Mucosa of gallbladder (tissue), 1 donor: Measurements from ENCODE around the gene SUSD6. TPM values are rescaled to one million over a fixed set of nuclear protein-coding genes. Genes with fewer than 3 reads are reported as not detected.
"Not testable (repeated sequence)": the region's sequence is repeated elsewhere in the genome, so short reads cannot be mapped to it uniquely, and the experiment has no call there.

Experiments used
- DNase-seq: peaks from one replicate; pipeline ENCODE4 v3.0.0-alpha.2; 2020; ENCODE audit warnings: low spot score
- total RNA-seq: library from RNA; stranded (reverse); gene quantifications from one replicate; pipeline ENCODE4 v1.2.1, GENCODE V29; 2021
- donor health status: DM: no; HTN: no; CAD: no.

Gene SUSD6
- total RNA-seq, 1 donor from 2014 or later, result 85.1 TPM

DNA sequence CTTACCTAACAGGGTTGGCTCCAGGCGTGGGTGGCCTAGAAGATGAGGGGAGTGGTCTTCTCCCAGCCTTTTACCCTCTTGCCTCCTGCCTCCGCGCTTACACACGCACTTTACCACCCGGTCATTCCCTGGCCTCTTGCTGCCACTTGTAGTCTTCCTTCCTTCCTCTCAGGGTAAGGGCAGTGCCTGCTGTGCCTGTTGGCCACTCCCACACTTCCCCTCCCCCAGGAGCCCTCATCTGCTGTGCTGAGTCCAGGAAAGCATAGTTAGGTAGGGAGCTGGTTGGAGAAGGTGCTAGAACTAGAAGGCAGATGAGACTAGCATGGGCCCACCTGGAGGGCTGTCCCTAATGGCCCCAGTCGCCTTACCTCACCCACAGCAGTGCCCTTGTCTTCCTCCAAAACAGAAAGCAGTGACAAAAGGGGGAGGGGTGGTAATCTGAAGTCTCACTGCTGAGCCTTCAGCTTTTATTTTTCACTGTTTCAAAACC lies 101.2 kb downstream of the SUSD6 start:
- DNase-seq, result peak; percentile 62

DNA sequence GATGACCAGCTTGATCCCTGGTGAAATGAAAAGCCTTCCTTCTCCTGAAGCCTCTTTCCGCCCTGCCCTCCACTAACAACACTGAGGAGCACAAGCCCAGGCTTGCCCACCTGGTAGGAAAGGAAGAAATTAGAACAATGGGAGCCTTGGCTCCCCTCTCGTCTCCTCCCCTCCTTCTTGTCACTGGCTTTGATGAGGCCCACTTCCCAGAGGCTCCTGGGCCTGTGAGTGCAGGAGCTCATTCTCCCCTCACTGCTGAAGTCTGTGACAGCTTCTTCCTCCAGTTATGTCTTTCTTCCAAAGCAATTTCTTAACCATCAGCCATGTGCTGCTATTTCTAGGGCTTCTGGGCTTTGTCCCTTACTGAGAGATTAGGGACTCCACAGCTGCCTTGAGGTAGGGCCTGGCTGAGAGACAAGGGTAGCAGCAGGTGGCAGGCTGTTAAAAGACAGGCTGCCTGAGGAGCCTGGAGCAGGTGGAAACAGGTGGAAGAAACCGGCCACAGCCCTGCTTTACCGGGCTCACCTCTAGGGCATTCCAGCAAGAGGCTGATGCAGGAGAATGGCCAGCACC lies 101.9 kb downstream of the SUSD6 start:
- no peak for DNase-seq

DNA sequence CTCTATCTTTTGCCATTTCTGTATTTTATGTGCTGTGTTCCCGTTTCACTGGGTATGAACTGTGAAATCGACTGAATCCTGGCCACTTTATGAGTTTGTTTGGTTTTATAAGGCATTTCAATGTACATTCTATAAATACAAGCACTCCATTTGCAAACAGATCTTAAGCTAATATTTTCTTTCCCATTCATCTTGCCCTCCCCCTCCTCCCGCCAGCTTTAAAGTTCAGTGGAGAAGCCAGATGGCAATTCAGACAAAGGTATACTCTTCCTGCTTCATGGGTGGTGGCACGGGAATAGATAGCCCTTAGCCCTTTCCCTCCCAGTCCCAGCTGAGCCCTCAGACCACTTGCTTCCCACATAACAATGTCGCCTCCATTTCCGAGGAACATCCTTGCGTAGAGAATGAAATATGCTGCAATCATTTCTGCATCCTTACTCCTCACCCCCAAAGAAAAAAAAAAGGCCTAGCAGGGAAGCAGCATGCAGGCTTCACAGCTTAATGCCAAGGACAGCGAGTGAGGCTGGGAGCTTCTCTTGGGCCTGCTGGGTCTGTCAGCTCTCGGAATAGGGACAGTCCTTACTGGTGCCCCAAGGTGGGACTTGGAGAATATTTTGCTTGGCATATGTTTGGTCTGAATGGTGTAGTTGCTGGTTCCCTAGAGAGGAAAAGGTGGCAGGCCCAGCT lies 102.7 kb downstream of the SUSD6 start:
- no peak for DNase-seq

DNA sequence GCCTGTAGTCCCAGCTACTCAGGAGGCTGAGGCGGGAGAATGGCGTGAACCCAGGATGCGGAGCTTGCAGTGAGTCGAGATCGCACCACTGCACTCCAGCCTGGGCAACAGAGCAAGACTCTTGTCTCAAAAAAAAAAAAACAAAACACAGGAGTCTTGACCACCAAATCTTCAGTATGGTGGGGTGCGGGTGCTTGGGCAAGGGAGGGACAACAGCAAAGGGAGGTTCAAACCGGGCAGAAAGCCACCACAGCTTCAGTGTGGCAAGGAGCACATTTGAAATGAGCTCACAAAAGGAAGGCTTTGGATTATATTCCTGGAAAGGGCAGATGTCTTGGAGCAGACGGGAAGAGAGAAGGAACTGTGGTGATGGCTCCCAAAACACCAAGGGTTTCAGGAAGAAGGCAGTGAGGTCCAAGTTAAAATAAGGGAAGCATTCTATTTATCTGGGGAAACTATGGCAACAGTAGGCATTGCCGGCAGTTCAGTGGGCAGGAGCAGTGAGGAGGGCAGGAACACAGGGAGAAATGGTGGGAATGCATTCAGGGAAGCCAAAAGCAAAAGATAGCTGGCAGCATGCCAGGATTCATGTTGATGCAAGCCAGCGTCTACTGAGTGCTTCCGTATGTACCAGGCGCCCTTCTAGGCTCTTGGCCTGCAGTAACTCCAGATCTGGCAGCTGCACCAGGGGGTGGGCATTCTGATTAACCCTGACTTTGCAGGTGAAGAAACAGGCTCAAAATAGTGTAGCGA lies 104.5 kb downstream of the SUSD6 start:
- peak; percentile 86 for DNase-seq

DNA sequence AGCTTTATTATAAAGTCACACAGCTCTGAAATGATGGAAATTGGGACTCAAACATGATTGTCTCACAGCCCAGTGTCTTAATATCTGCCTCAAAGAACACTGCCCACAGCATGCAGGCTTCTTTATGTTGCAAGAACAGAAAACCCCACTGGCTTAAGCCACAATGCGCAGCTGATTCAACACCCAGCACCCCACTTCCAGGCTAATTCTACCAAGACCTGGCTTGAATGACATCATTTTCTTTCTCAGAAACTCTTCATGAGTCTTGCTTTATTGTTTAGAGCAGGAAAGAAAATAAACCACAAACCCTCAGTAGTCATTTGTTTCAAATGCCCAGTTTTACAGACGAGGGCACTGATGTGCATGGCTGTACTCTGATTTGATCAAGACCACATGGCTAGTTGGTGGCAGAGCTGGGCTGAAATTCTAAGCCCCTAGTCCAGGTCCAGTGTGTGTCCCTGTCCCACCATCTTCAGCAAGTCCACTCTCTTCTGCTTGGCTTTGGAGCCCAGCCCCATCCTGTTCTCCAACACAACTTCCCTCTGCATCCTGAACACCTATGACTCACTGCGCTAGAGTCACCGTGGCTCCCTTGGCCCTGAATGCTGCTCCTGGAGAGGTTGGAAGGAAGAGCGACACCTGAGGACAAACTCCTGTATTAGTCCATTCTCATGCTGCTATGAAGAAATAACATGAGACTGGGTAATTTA lies 105.2 kb downstream of the SUSD6 start:
- DNase-seq, result no peak

DNA sequence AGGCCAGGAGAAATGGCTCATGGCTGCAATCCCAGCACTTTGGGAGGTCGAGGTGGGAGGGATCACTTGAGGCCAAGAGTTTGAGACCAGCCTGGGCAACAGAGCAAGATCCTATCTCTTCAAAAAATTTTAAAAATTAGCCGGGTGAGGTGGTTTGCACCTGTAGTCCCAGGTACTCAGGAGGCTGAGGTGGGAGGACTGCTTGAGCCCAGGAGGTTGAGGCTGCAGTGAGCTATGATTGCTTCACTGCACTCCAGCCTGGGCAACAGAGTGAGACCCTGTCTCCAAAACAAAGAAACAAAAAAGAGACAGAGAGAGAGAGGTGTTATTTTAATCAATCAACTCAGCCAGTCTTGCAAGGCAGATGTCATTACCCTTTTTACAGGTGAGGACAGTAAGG lies 107.2 kb downstream of the SUSD6 start:
- not testable (repeated sequence) for DNase-seq

DNA sequence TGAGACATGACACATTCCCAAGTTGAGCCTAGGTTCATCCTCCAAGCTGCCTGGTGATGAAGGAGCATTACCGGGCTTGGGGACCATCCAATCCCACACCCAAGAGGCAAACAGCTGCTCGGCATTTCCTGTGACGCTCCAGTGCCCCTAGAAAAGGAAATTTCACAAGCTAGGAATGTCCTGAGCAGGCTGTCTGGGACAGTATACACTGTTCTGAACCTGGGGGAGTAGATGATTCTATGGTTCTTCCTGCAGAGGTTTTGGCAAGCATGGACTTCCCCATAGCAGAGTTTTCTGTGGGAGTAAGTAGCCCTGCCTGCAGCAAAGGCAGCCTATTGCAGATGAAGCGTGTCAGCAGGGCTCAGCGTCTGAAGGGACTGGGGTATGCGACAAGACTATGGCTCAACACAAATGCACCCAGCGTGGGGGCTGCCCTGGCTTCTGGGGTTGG lies 108.1 kb downstream of the SUSD6 start:
- DNase-seq, result no peak

DNA sequence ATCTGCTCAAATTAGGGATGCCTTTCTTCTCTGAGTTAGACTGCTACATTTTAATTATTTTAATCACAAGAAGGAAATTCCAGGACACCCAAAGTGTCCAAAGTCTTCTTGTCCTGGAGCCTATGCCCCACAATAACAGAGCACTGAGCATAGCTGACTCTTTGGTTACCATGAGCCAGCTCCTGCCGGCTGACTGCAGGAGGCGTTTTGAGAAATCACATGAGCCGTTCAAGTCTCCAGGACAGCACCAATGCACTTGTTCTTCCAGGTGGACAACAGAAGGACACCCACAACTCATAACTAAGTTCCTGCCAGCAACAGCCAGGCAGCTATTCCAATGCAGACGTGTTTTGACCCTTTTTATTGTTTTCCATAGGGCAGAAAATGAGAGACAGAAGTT lies 109.5 kb downstream of the SUSD6 start:
- no peak for DNase-seq

DNA sequence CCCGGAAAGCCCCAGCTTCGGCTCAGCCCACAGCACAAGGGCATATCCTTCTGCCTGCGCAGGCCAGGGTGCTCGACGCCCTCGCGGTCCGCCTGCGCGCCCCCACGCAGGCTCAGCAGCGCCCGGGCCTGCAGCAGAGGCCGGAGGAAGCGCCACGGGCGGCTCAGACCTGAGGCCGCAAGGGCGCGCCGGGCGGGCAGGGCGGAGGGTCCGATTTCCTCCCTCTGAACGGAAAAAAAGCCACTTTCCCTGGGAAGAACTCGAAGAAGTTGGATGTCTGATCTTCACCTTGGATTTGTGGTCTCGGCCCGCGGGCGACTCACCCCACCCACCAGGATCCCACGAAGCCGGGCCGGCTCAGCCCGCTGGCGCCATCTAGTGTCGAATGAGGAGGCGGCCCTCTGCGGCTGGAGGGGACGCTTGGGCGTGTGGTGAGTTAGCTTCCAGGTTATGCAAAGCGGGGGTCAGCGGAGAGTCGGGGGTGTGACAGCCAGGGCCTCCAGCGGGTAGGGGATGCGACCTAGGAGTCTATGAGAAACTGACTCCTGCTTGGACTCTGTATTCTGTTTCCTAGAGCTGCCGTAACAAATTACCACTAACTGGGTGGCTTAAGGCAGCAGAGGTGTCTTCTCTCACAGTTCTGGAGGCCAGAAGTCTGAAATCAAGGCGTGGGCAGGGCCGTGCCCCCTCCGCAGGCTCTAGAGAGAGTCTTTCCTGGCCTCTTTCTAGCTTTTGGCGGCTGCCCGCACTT lies 115.5 kb downstream of the SUSD6 start:
- peak; percentile 84 for DNase-seq

DNA sequence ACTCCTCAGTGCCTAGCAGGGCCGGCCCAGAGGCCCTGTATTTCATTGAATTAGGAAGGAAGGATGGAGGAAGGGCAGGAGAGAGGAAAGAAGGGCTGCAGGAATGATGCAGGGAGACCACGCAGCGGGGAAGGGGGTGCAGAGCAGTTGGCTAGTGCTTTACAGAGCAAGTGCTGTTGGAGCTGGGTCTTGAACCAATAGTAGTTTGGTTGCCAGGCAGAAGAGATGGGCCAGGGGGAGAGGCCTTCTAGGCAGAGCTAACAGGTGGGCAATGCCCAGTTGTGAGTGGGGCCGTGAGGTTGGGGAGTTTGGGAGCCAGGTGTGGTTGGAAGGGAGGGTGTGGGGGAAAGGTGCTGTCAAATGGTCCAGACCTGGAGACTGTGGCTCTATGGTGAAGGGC lies 116.5 kb downstream of the SUSD6 start:
- no peak for DNase-seq

DNA sequence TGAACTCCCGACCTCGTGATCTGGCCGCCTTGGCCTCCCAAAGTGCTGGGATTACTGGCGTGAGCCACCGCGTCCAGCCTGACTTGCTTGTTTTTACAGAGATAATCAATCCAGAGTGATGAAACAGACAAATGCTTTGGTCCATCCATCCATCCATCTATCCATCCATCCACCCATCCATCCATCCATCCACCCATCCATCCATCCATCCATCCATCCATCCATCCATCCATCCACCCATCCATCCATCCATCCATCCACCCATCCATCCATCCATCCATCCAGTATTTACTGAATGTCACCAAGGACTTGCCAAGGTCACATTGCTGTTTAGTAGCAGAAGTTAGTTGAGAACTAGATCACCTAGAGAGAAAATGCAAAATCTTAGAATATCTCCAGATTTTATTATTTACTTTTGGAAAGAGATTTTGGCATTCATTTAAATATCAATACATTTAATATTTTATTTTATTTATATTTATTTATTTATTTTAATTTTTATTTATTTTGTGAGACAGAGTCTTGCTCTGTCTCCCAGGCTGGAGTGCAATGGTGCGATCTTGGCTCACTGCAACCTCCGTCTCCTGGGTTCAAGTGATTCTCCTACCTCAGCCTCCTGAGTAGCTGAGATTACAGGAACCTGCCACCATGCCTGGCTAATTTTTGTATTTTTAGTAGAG lies 120.7 kb downstream of the SUSD6 start:
- not testable (repeated sequence) for DNase-seq

DNA sequence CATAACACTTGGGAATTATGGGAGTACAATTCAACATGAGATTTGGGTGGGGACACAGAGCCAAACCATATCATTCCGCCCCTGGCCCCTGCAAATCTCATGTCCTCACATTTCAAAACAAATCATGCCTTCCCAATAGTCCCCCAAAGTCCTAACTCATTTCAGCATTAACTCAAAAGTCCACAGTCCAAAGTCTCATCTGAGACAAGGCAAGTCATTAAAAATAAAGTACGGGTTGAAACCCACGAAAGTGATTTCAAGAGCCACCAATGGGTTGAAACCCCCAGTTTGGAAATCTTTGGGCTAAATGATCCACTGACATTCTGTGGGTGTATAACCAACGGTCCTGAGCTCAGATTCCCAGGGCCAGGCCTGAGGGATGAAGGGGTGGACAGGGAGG lies 125.0 kb downstream of the SUSD6 start:
- DNase-seq, result not testable (repeated sequence)

DNA sequence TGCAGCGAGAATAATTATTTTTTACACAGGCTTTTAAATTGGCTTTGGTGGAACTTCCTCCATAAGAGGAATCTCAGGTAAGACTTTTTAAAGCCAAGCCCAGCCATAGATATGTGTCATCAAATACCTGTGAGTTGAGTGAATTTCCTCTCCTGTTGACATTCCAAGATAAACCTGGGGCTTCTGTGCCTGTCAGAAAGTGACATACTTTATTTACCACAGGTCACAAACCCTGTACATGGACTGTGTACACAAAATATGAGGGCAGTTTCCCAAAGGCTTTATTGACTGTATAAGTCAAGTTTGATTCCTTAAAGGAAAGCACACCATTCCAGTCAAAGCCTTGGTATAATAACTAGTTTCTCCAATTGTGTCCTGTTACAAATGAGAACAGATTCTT lies 129.7 kb downstream of the SUSD6 start:
- peak; percentile 44 for DNase-seq

DNA sequence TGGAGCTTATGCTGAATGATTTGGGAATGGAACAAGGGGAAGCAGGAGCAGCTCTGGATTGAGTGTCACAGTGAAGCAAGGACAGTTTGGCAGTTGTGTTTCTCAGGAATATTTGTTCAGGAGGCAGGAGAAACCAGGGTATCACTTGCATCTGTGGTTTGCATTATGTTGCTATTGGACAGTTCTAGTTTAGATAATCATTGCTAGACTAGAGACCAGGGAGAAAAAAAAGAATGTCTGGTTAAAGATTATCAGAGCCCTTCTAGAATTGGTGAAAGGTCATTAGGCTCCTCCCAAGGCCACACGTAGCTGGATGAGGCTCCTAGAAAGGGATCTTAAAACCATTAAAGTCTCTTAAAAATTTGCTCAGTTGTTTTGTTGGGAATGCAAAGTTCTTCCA lies 138.6 kb downstream of the SUSD6 start:
- DNase-seq, result no peak

DNA sequence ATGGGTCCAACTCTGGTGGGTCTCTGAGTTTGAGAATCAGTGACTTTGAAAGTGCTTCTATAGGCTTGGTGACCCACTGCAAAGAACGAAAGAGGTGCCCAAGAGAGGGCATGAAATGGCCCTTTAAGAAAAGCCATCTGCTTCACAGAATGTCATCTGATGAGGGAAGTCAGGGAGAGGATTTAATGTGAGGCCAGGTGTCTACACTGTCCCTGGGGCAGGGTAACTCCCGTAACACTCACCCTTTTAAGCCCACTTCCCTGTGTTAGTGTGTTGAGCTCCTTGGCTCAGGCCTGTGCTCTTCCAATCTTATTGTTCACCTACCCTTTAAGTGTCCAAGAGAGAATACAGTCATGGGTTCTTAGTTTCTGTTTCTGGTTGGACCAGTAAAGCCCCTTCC lies 139.1 kb downstream of the SUSD6 start:
- DNase-seq, result no peak

DNA sequence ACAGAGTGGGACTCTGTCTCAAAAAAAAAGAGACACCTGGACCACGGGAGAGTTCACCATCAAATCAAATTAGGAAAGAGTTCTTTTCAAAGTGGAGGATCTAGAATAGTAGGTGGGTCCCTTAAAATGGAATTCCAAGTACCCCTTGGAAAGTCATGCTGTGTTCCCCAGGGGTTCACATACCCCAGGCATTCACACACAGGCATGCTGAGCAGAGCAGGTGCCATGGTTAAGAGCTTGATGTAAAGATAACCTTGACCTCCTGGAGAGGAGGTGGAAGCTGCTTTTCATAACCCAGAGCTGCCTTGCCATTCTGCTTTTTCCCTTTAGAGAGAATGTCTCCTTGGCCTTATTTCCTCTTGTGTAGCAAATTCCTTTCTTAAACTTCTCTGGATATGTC lies 141.4 kb downstream of the SUSD6 start:
- DNase-seq, result no peak

DNA sequence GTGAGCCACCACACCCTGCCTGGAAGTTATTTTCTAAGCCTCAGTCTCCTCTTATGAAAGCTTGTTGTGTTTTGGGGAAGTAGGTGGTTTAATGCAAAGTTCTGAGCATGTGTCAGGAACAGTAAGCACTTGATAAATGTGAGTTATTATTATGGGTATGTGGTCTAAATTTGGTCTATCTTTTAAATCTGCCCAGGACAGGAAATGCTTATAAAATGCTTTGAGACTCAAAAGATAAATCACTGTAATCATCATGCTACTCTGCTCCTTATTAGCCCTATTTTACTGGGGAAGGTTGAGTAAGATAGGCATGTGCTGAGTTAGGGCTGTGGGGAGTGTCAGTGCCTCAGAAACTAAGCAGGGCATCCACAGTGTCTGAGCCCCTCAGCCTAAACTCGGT lies 142.5 kb downstream of the SUSD6 start:
- DNase-seq, result no peak

DNA sequence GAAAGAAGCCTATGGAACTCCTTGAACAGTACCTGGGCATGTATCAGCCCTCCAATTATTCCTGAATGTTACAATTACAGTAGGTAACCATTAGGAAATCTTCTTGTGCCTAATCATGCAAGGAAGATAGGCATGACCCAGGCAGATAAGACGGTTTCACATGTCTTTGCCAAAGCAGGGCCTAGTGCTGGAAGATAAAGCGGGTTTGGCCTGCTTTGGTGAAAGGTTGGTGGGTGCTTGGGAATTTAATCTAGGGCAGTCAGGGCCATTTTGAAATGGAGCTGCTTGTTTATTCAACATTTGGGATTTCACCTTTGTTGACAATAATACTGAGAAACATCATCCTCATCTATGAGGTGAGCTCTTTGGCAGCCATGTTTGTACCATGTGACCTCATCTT lies 143.1 kb downstream of the SUSD6 start:
- no peak for DNase-seq

DNA sequence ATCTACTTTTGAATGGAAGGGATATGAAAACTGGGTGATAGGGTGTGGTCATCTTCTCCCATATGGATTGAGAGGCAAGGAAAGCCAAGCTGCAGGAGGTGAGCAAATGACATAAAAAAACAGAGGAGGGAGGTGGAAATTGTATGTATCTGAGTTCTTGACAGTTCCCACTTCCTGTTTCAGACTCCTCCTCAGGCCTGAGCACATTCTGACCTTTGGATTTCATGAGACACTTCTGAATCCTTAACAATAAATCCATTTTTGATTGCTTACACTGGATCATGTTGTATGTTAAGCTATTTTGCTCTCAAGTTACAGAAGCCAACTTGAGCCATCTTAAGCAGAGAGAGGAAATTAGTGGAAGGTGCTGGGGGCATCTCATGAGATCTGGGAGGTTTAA lies 143.9 kb downstream of the SUSD6 start:
- no peak for DNase-seq

DNA sequence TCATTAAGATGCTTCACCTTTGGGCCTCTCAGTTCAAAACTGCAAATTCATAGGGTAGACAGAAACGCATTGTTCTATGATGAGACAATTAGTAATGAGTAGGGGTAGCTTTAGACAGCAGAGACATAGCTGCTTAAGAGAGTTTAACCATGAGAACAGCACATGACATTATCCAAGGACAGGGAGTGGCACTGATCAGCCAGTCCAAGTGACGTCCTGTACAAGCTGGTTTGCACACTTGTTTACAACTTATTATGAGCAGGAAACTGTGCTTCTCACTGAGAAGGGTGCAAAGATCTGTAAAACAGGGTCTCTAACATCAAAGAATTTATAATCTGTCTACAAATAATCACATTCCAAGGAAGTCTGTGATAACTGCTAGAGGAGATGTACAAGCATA lies 144.4 kb downstream of the SUSD6 start:
- DNase-seq, result peak; percentile 71

DNA sequence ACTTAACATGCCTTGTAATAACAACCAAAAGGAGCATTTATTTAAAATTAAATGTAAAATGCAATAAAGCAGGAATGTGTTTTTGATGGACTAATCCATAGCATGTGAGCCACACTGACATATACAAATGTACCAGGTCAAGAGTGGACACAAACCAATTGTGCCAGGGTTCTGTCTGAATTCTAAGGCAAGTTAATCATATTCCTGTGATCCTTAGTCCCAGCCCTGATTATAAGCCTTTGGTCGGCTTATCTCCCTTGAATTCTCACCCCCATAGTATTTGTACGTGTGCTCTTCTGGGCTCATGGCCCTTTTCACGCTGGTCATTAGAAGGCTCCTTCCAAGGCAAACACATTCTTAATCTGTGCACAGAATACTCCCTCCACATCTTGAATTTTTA lies 144.9 kb downstream of the SUSD6 start:
- no peak for DNase-seq
